ENCODE results near the gene SYT3. TPM values are rescaled to one million over a fixed set of nuclear protein-coding genes. Genes with fewer than 3 reads are reported as not detected.
"Not testable (repeated sequence)": the region's sequence is repeated elsewhere in the genome, so short reads cannot be mapped to it uniquely, and the experiment has no call there.

The SYT3 gene
- polyA plus RNA-seq, 1 donor from 2014 or later = 14.8 TPM

GRCh38 chr19:50590191-50590590 lies 49.5 kb downstream of the SYT3 start:
- Histone ChIP-seq H3K4me2 (ENCODE audit: low read length) (no peak overlapping the region), H3K9me3 (ENCODE audit: low read length) (no peaks in the 10 kb centered on the region), H3F3A (ENCODE audit: insufficient read depth, low read length, poor library complexity, severe bottlenecking) (no peaks in the 10 kb centered on the region), H3K27me3 (ENCODE audit: insufficient read depth, low read depth, low read length) (no peaks in the 10 kb centered on the region), H2AFZ (ENCODE audit: low read depth, low read length) (no peak overlapping the region), H3K79me2 (replicated peaks; ENCODE audit: insufficient read depth, low read length) (no peaks in the 10 kb centered on the region), H3K9ac (ENCODE audit: low read length) (no peak overlapping the region), H3K36me3 (ENCODE audit: insufficient read depth, low read length) (no peaks in the 10 kb centered on the region), H3K27ac (ENCODE audit: low read length) (no peak overlapping the region), H3K9me2 (ENCODE audit: insufficient read depth, low read length) (no peaks in the 10 kb centered on the region), H3K4me3 (ENCODE audit: low read length) (no peak overlapping the region), H4K20me1 (ENCODE audit: insufficient read depth) (no peaks in the 10 kb centered on the region)
- TF ChIP-seq SMC3 (conservative IDR thresholded peaks at IDR 0.05; ENCODE audit: poor library complexity) (no peak), REST (IDR thresholded peaks at IDR 0.05; ENCODE audit: borderline replicate concordance) (no peak), TAF1 (IDR thresholded peaks at IDR 0.05; ENCODE audit: low read depth) (no peak), RAD21 (conservative IDR thresholded peaks at IDR 0.05) (no peak), MXI1 (conservative IDR thresholded peaks at IDR 0.05; ENCODE audit: poor library complexity, severe bottlenecking) (no peak), EP300 (conservative IDR thresholded peaks at IDR 0.05; ENCODE audit: poor library complexity, severe bottlenecking) (no peak), POLR2AphosphoS5 (IDR thresholded peaks at IDR 0.05) (no peak), CTCF (IDR thresholded peaks at IDR 0.05; ENCODE audit: poor library complexity, severe bottlenecking) (no peak), EZH2 (IDR thresholded peaks at IDR 0.05; ENCODE audit: borderline replicate concordance, insufficient read depth, low read length, poor library complexity, severe bottlenecking) (no peak)

- not testable (repeated sequence) for H3K9me3 ChIP-seq (ENCODE audit: low read length); H3K27me3 ChIP-seq (ENCODE audit: insufficient read depth, low read depth, low read length); H3K9ac ChIP-seq (ENCODE audit: low read length); H3K79me2 ChIP-seq (replicated peaks; ENCODE audit: insufficient read depth, low read length); H4K20me1 ChIP-seq (ENCODE audit: insufficient read depth); H2AFZ ChIP-seq (ENCODE audit: low read depth, low read length); H3K27ac ChIP-seq (ENCODE audit: low read length); H3K9me2 ChIP-seq (ENCODE audit: insufficient read depth, low read length); H3K4me2 ChIP-seq (ENCODE audit: low read length); H3F3A ChIP-seq (ENCODE audit: insufficient read depth, low read length, poor library complexity, severe bottlenecking); H3K4me3 ChIP-seq (ENCODE audit: low read length); H3K36me3 ChIP-seq (ENCODE audit: insufficient read depth, low read length)
Observed at GRCh38 chr19:50581795-50582660, 57.7 kb downstream of the SYT3 start.
